Gastroesophageal sphincter (tissue), 2 donors: ENCODE results near the gene MFN2.

ENCODE experiments used
- POLR2A ChIP-seq, 2 donors: fragments of 450-650 bp; IDR thresholded peaks; one replicate each; pipeline ENCODE4 v1.6.1; 2017; ENCODE audit warnings: antibody characterized with exemption in 2 of 2, mild to moderate bottlenecking in 2 of 2, moderate library complexity in 1 of 2
- POLR2AphosphoS5 ChIP-seq: sonication (generic); formaldehyde crosslinking; IDR thresholded peaks from one replicate; pipeline ENCODE4 v1.6.1; 2017; ENCODE audit warnings: antibody characterized with exemption

- peak; percentile 24 for TF ChIP-seq POLR2AphosphoS5
- no peak for TF ChIP-seq POLR2A (IDR thresholded peaks at IDR 0.05)
Observed at GRCh38 chr1:11940260-11940921, 39.9 kb upstream of the MFN2 start.
